K562 (cell line): ENCODE measurements around the gene UGT1A10. TPM values are rescaled to one million over a fixed set of nuclear protein-coding genes. Genes with fewer than 3 reads are reported as not detected.

Source experiments
- ATAC-seq: fragments of 200-7000 bp; cut with Tn5 transposase; 3 replicates; pipeline ENCODE4 v1.9.1; 2020; ENCODE audit warnings: moderate library complexity
- BruUV-seq: library from RNA; stranded (reverse); fragments of 400-500 nt; replicated peaks from 2 replicates; lab custom pipeline; 2021; lab: Mats Ljungman, UMichigan
- CTCF ChIA-PET: fragments of 300-600 bp; formaldehyde crosslinking; extraction: SDS; loops from one replicate; lab custom pipeline; 2021; ENCODE audit warnings: low intra/inter-chr PET ratio; lab: Yijun Ruan, JAX
- POLR2A ChIA-PET: fragments of 300-600, 350-650 bp; sonication (Branson Sonifier 250); formaldehyde crosslinking; extraction: SDS; loops from one replicate; lab custom pipeline; 2021; ENCODE audit warnings: antibody characterized with exemption, inconsistent platforms; lab: Yijun Ruan, JAX
- DNase-seq, 4 experiments: peaks; one replicate each; pipeline versions ENCODE4 v3.0.0 to v3.0.0-alpha.2; 2011 to 2018; ENCODE audit warnings: low spot score in 3 of 4, mixed read lengths in 3 of 4; ENCODE audit errors: extremely low read depth in 1 of 4
- FAIRE-seq: peaks from 2 replicates; lab custom pipeline; 2011; peaks lifted over from hg19 to GRCh38; lab: Jason Lieb, UNC
- H2AFZ ChIP-seq: 2 replicates; pipeline ENCODE4 v1.6.0; 2011; ENCODE audit warnings: low read depth, low read length, control low read depth, inconsistent platforms
- H3K27ac ChIP-seq: fragments of 200-600 bp; 3 replicates; pipeline ENCODE4 v1.8.0; 2011; ENCODE audit warnings: low read depth, mild to moderate bottlenecking, control low read depth, inconsistent platforms, low read length, moderate library complexity, mixed read lengths; ENCODE audit errors: extremely low read depth
- H3K27me3 ChIP-seq, 2 experiments: fragments of 300-600 bp in 1 of 2; 2 replicates in 1 of 2; 3 replicates in 1 of 2; pipeline versions ENCODE4 v1.6.0 to v1.8.0; 2011; ENCODE audit warnings: inconsistent platforms in 2 of 2, low read length in 2 of 2, mild to moderate bottlenecking in 1 of 2, mixed read lengths in 1 of 2, moderate library complexity in 1 of 2; ENCODE audit not compliant: control insufficient read depth in 2 of 2, insufficient read depth in 2 of 2
- H3K36me3 ChIP-seq: fragments of 300-600 bp; 3 replicates; pipeline ENCODE4 v1.8.0; 2011; ENCODE audit warnings: mild to moderate bottlenecking, low read length, inconsistent platforms; ENCODE audit not compliant: control insufficient read depth, insufficient read depth
- H3K4me1 ChIP-seq, 2 experiments: fragments of 200-600 bp in 1 of 2; replicated peaks in 1 of 2; 2 replicates in 1 of 2; 3 replicates in 1 of 2; pipeline versions ENCODE4 v1.5.1 to v1.8.0; 2011; ENCODE audit warnings: inconsistent platforms in 2 of 2, low read length in 2 of 2, mild to moderate bottlenecking in 1 of 2, mixed read lengths in 1 of 2, moderate library complexity in 1 of 2; ENCODE audit not compliant: control insufficient read depth in 2 of 2, insufficient read depth in 2 of 2
- H3K4me2 ChIP-seq: 2 replicates; pipeline ENCODE4 v1.6.1; 2011; ENCODE audit warnings: low read length, control low read depth, inconsistent platforms, mixed read lengths; ENCODE audit not compliant: insufficient read depth
- H3K4me3 ChIP-seq: fragments of 200-600 bp; sonication (generic), shearing (Covaris generic); 2 replicates; pipeline ENCODE4 v1.5.1; 2016; ENCODE audit warnings: control low read depth, inconsistent platforms
- H3K79me2 ChIP-seq: fragments of 200-600 bp; 3 replicates; pipeline ENCODE4 v1.8.0; 2011; ENCODE audit warnings: low read length, inconsistent platforms; ENCODE audit not compliant: control insufficient read depth, insufficient read depth
- H3K9ac ChIP-seq, 2 experiments: 2 replicates each; pipeline versions ENCODE4 v1.6.0 to v1.6.1; 2011; ENCODE audit warnings: low read depth in 2 of 2, low read length in 2 of 2, control low read depth in 1 of 2, inconsistent platforms in 1 of 2, mild to moderate bottlenecking in 1 of 2, mixed read lengths in 1 of 2; ENCODE audit not compliant: insufficient read depth in 1 of 2
- H3K9me1 ChIP-seq: one replicate; pipeline ENCODE4 v1.6.0; 2011; ENCODE audit warnings: inconsistent platforms, mild to moderate bottlenecking, low read length, moderate library complexity; ENCODE audit not compliant: control insufficient read depth, insufficient read depth
- H3K9me3 ChIP-seq: replicated peaks from 2 replicates; pipeline ENCODE4 v1.5.1; 2011; ENCODE audit warnings: low read depth, low read length, inconsistent platforms; ENCODE audit not compliant: control insufficient read depth, insufficient read depth
- H4K20me1 ChIP-seq: replicated peaks from 2 replicates; pipeline ENCODE4 v1.6.1; 2011; ENCODE audit warnings: low read length, inconsistent platforms, mixed read lengths; ENCODE audit not compliant: control insufficient read depth, insufficient read depth
- CTCF ChIP-seq, 3 experiments: IDR thresholded peaks in 2 of 3; conservative IDR thresholded peaks in 1 of 3; 2 replicates each; pipeline ENCODE4 v1.5.1; 2011 to 2012; ENCODE audit warnings: low read length in 3 of 3, mild to moderate bottlenecking in 3 of 3, control low read depth in 2 of 3, improper control_type of control experiment in 1 of 3, inconsistent platforms in 1 of 3, low read depth in 1 of 3, mixed read lengths in 1 of 3, moderate library complexity in 1 of 3; ENCODE audit not compliant: insufficient read depth in 2 of 3
- GTF2F1 ChIP-seq: IDR thresholded peaks from 2 replicates; pipeline ENCODE4 v1.6.1; 2011; ENCODE audit warnings: low read depth, low read length, improper control_type of control experiment
- WGBS: fragments of 100-300 bp; shearing (Covaris generic); methylation state at CpG from one replicate; pipeline ENCODE4 v1.1.6; 2016; ENCODE audit warnings: low coverage, mixed read lengths; ENCODE audit not compliant: insufficient coverage; ENCODE audit errors: missing lambda C conversion rate; 5-methylcytosine and 5-hydroxymethylcytosine counted together
- in situ Hi-C: fragments of 300-500 bp; cut with MboI; formaldehyde crosslinking; loops from 4 replicates; pipeline ENCODE4 v1.15.0; 2018; ENCODE audit warnings: inconsistent platforms, mixed read lengths
- intact Hi-C: fragments of 100-400 bp; cut with micrococcal nuclease; formaldehyde crosslinking; loops from 2 replicates; pipeline ENCODE4 v1.14.2; 2022
- polyA plus RNA-seq, 8 experiments: library from polyadenylated mRNA; depleted of rRNA in 4 of 8; stranded (reverse) in 5 of 8; unstranded in 3 of 8; fragments of >200 nt; fragmentation: Nextera tagmentation in 2 of 8; fragmentation: Illumina TruSeq in 1 of 8; extraction: Ambion mirVana in 2 of 8; extraction: Trizol in 1 of 8; gene quantifications; 2 replicates each; pipeline versions ENCODE4 v1.2.1 to v1.2.3, GENCODE V29; 2011 to 2014; ENCODE audit warnings: inconsistent platforms in 1 of 8, missing spikeins in 1 of 8
- total RNA-seq, 7 experiments: library from RNA; depleted of rRNA in 6 of 7; stranded (reverse); fragments of >200 nt in 6 of 7; fragmentation: Illumina TruSeq in 2 of 7; extraction: Trizol in 2 of 7; gene quantifications; 2 replicates each; pipeline versions ENCODE4 v1.2.1 to v1.2.3, GENCODE V29; 2011 to 2021; ENCODE audit warnings: low replicate concordance in 1 of 7

UGT1A10 gene
- total and polyA plus RNA-seq, 9 of the 15 experiments (the other 6 are each of a cell fraction or from before 2014, with no cell fraction given), result not detected

DNA sequence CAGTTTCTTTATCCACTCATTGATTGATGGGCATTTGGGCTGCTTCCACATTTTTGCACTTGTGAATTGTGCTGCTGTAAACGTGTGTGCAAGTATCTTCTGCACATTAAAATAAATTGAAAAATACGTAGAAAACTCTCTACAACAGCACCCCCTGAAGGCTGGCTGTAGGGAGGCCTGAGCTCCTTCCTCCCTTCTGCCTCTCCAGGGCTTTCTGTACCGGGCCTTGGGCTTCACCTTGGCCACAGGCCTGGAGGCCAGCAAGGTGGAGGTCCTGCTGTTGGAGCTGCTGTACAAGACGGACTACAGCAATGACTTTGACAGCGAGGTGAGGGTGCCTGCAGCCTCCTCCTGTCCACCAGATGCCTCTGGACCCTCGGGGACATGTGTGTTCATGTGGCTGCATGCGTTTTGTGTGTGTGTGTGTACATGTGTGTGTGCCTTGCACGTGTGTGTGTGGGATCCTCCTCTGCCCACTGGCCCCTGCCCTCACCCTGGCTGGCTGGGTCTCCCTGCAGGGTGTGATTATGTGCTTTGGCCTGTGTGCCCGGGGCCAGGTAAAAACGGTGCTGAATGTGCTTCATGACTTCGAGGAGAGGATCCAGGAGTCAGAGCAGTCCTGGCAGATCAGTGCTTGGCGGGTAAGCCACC is 171.1 kb downstream of the UGT1A10 start:
- WGBS, result 1% methylated on average over 11 of the region's 12 CpGs
- H3K79me2 ChIP-seq, result no peaks in the 10 kb centered on the region
- intact Hi-C loops, result no loop called here
- peaks cover 2 to 32% of the 10 kb centered on the region in 2 experiments; a peak in 2 of 5 replicates for H3K27me3 ChIP-seq
- no TSS peak for BruUV-seq
- H3K4me1 ChIP-seq, result no peaks in the 10 kb centered on the region
- no peak for TF ChIP-seq GTF2F1
- peak in 1 of 3 experiments; percentile 24; a peak in 1 of 6 replicates for TF ChIP-seq CTCF (IDR thresholded peaks at IDR 0.05 in 2 of 3, conservative IDR thresholded peaks at IDR 0.05 in 1 of 3; ENCODE audit: insufficient read depth in 2 of 3, low read depth in 1 of 3, low read length in 3 of 3)
- TF ChIP-seq, all 486 proteins: peak for 1
- no peak overlapping the region for H2AFZ ChIP-seq
- H4K20me1 ChIP-seq, result no peaks in the 10 kb centered on the region
- H3K9me1 ChIP-seq, result no peaks in the 10 kb centered on the region
- H3K36me3 ChIP-seq, result no peaks in the 10 kb centered on the region
- in situ Hi-C loops, result no loop called here
- no peak overlapping the region for H3K27ac ChIP-seq
- no peak for FAIRE-seq
- peak; percentile 41; the same call in 1 of the 3 replicates for ATAC-seq
- no peaks in the 10 kb centered on the region for H3K9me3 ChIP-seq
- no peak overlapping the region for H3K4me3 ChIP-seq
- H3K9ac ChIP-seq, result no peak overlapping the region; a peak in 1 of 4 replicates
- POLR2A ChIA-PET, result no interaction called here
- no peak overlapping the region for H3K4me2 ChIP-seq
- DNase-seq, result no peak
- CTCF ChIA-PET, result no interaction called here
